AG04449 (cell line): ENCODE results near the gene YAF2.
A peak's percentile ranks its signal among the peaks of the same experiment; 100 is the strongest.

Experiments used
- CTCF ChIA-PET: fragments of 350-600 bp; formaldehyde crosslinking; extraction: SDS; loops from one replicate; lab custom pipeline; 2021; ENCODE audit warnings: antibody characterized with exemption; lab: Yijun Ruan, JAX
- POLR2A ChIA-PET: fragments of 400-600, 350-600 bp; formaldehyde crosslinking; extraction: SDS; loops from one replicate; lab custom pipeline; 2020; ENCODE audit warnings: antibody characterized with exemption, inconsistent platforms; lab: Yijun Ruan, JAX
- DNase-seq: peaks from one replicate; pipeline ENCODE4 v3.0.0-alpha.2; 2010; ENCODE audit warnings: low read depth, low spot score
- H3K4me3 ChIP-seq: 2 replicates; pipeline ENCODE4 v1.5.1; 2011; ENCODE audit warnings: low read depth, mild to moderate bottlenecking, control low read depth, low read length
- CTCF ChIP-seq: IDR thresholded peaks from one replicate; pipeline ENCODE4 v1.5.1; 2011; ENCODE audit warnings: mild to moderate bottlenecking, moderate library complexity, low read length, control low read depth, inconsistent platforms; ENCODE audit not compliant: insufficient read depth; ENCODE audit errors: missing control alignments

Gene YAF2

GRCh38 chr12:42145552-42146215 is 92.4 kb downstream of the YAF2 start:
- no peak for DNase-seq
- H3K4me3 ChIP-seq, result no peak overlapping the region
- ChIA-PET POLR2A (no interaction called here), CTCF (interaction anchor here (1.1 kb wide), 1 partner anchor 15 kb away, joined by 3 read pairs; no protein-coding TSS in a partner anchor)
- TF ChIP-seq CTCF, result no peak

GRCh38 chr12:42145197-42145549 is 92.9 kb downstream of the YAF2 start:
- ChIA-PET POLR2A (no interaction called here), CTCF (interaction anchor here (1.1 kb wide), 1 partner anchor 16 kb away, joined by 3 read pairs; no protein-coding TSS in a partner anchor)
- TF ChIP-seq CTCF, result no peak
- DNase-seq, result no peak
- peak overlapping the region; percentile 69 for H3K4me3 ChIP-seq

- POLR2A ChIA-PET, result no interaction called here
- no peak for DNase-seq
- CTCF ChIA-PET, result interaction anchor here (1.1 kb wide), 1 partner anchor 16 kb away, joined by 3 read pairs; no protein-coding TSS in a partner anchor
- H3K4me3 ChIP-seq, result peak within 1 kb of the TSS; percentile 69
- no peak for TF ChIP-seq CTCF
Measured at GRCh38 chr12:42144408-42145196, 93.4 kb downstream of the YAF2 start, which contains the start of gene GXYLT1. Gene GXYLT1, minus strand, starts transcription at chr12:42144874. Its CDS starts 228 bp downstream, at chr12:42144646.

GRCh38 chr12:42144158-42144407 is 94.0 kb downstream of the YAF2 start:
- ChIA-PET POLR2A (no interaction called here), CTCF (no interaction called here)
- no peak for TF ChIP-seq CTCF
- no peak for DNase-seq
- peak overlapping the region; percentile 69 for H3K4me3 ChIP-seq

GRCh38 chr12:42143452-42144157 is 94.4 kb downstream of the YAF2 start:
- DNase-seq, result no peak
- TF ChIP-seq CTCF, result no peak
- ChIA-PET CTCF (no interaction called here), POLR2A (no interaction called here)
- H3K4me3 ChIP-seq, result peak overlapping the region; percentile 69
